Fibroblast of skin of left quadriceps (primary cell): ENCODE data around the gene LRPPRC.
A peak's percentile ranks its signal among the peaks of the same experiment; 100 is the strongest.

Experiments used
- DNase-seq, 2 experiments: peaks; one replicate each; pipeline ENCODE4 v3.0.0-alpha.2; 2013; ENCODE audit warnings: low read depth in 2 of 2

LRPPRC gene

GRCh38 chr2:43980902-43981301 lies 14.9 kb downstream of the LRPPRC start:
- DNase-seq = no peak

- DNase-seq = no peak
Observed at GRCh38 chr2:43977677-43978375, 18.0 kb downstream of the LRPPRC start.

- DNase-seq = no peak
Observed at GRCh38 chr2:43960921-43961320, 34.9 kb downstream of the LRPPRC start.

GRCh38 chr2:43958397-43959275 lies 37.2 kb downstream of the LRPPRC start:
- DNase-seq = no peak

- peak; percentile 3 to 12 for DNase-seq
Observed at GRCh38 chr2:43950383-43951008, 45.3 kb downstream of the LRPPRC start.

GRCh38 chr2:43948370-43948769 lies 47.4 kb downstream of the LRPPRC start:
- no peak for DNase-seq

- no peak for DNase-seq
Observed at GRCh38 chr2:43946685-43947084, 49.1 kb downstream of the LRPPRC start.

- no peak for DNase-seq
Observed at GRCh38 chr2:43945439-43945838, 50.4 kb downstream of the LRPPRC start.

- DNase-seq = no peak
Observed at GRCh38 chr2:43944915-43945314, 50.9 kb downstream of the LRPPRC start.

GRCh38 chr2:43943809-43944452 lies 51.9 kb downstream of the LRPPRC start:
- no peak for DNase-seq

GRCh38 chr2:43943323-43943722 lies 52.5 kb downstream of the LRPPRC start:
- DNase-seq = no peak

- no peak for DNase-seq
Observed at GRCh38 chr2:43942881-43943280, 52.9 kb downstream of the LRPPRC start.

GRCh38 chr2:43941966-43942365 lies 53.8 kb downstream of the LRPPRC start:
- DNase-seq = no peak

GRCh38 chr2:43941359-43941758 lies 54.4 kb downstream of the LRPPRC start:
- no peak for DNase-seq

GRCh38 chr2:43939695-43940256 lies 56.0 kb downstream of the LRPPRC start:
- no peak for DNase-seq

- DNase-seq = no peak
Observed at GRCh38 chr2:43937269-43937820, 58.4 kb downstream of the LRPPRC start.

GRCh38 chr2:43934567-43934966 lies 61.2 kb downstream of the LRPPRC start:
- no peak for DNase-seq

GRCh38 chr2:43931293-43931692 lies 64.5 kb downstream of the LRPPRC start:
- DNase-seq = no peak

GRCh38 chr2:43927442-43927841 lies 68.3 kb downstream of the LRPPRC start:
- no peak for DNase-seq

- no peak for DNase-seq
Observed at GRCh38 chr2:43925431-43925830, 70.4 kb downstream of the LRPPRC start.

- DNase-seq = no peak
Observed at GRCh38 chr2:43924463-43924862, 71.3 kb downstream of the LRPPRC start.
